Endometrium (tissue), 2 donors: Measurements from ENCODE around the gene ADAM22.
A peak's percentile ranks its signal among the peaks of the same experiment; 100 is the strongest.

Experiments used
- FAIRE-seq: peaks from 2 replicates; lab custom pipeline; 2012; peaks lifted over from hg19 to GRCh38; lab: Jason Lieb, UNC
- donor health status: control.
- donor health status: control.

Gene ADAM22

GRCh38 chr7:88218836-88219605 is 285.0 kb downstream of the ADAM22 start:
- FAIRE-seq: no peak

- FAIRE-seq: no peak
Measured at GRCh38 chr7:88219781-88220747, 286.0 kb downstream of the ADAM22 start, which contains the start of gene SRI. Gene SRI, minus strand, starts transcription at chr7:88220038. Its CDS starts 12 bp downstream, at chr7:88220026.

GRCh38 chr7:88223265-88223664 is 289.2 kb downstream of the ADAM22 start:
- no peak for FAIRE-seq

- no peak for FAIRE-seq
Measured at GRCh38 chr7:88224601-88225275, 290.7 kb downstream of the ADAM22 start.

GRCh38 chr7:88226201-88226600 is 292.1 kb downstream of the ADAM22 start:
- FAIRE-seq: no peak

- no peak for FAIRE-seq
Measured at GRCh38 chr7:88226886-88227516, 292.9 kb downstream of the ADAM22 start.

- no peak for FAIRE-seq
Measured at GRCh38 chr7:88229302-88229995, 295.4 kb downstream of the ADAM22 start.

- FAIRE-seq: no peak
Measured at GRCh38 chr7:88230646-88231045, 296.6 kb downstream of the ADAM22 start.

GRCh38 chr7:88233828-88234227 is 299.8 kb downstream of the ADAM22 start:
- FAIRE-seq: no peak

- no peak for FAIRE-seq
Measured at GRCh38 chr7:88239852-88240251, 305.8 kb downstream of the ADAM22 start.

GRCh38 chr7:88243345-88243909 is 309.4 kb downstream of the ADAM22 start:
- peak; percentile 95 for FAIRE-seq

- FAIRE-seq: no peak
Measured at GRCh38 chr7:88244258-88244657, 310.2 kb downstream of the ADAM22 start.
